ENCODE data around the gene DET1. TPM values are rescaled to one million over a fixed set of nuclear protein-coding genes. Genes with fewer than 3 reads are reported as not detected.
"Not testable (repeated sequence)": the region's sequence is repeated elsewhere in the genome, so short reads cannot be mapped to it uniquely, and the experiment has no call there.

The DET1 gene
- total RNA-seq, 8 experiments from 2014 or later = 5.5 to 16.4 (median 10.6) TPM

DNA sequence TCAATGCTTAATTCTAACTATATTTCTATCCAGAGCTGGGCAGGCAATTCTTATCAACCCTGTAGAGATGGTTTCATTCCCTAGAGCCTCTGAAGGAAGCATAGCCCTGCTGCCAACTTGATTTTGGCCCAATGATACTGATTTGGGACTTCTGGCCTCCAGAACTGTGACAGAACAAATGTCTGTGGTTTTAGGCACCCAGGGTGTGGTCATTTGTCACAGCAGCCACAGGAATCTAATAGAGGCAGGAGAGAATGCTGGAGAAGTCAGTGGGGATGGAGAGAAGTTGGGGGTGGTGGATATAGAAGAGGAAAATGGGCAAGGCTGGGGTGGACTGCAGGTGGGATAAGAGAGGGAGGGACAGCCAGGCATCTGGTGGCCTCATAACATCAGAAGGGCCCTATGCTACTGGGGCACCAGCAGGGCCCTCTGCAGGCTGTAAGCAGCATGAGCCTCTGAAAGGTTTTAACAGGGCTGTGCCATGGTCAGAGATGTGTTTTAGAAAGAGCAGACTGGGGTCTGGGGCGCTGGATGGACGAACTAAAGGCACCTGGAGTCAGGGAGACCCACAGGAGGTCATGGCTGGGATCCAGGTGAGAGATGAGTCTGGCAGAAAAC lies 59.2 kb downstream of the DET1 start:
- Histone ChIP-seq H3K27ac (no peak overlapping the region), H3K4me1 (replicated peaks in 1 of 2) (peaks cover 16 to 34% of the 10 kb centered on the region in 2 donors), H3K4me3 (no peak overlapping the region)
- in situ Hi-C loops (cut with MboI; ENCODE audit: low pct_unique_long_range_greater_than_20kb in 2 of 9, low sequenced_read_pairs in 9 of 9, unreplicated experiment in 9 of 9) = loop anchor here in 5 of 9 experiments (10.0 to 25.0 kb wide), 3 partner anchors 125 to 525 kb away; partner anchors contain the start of gene AEN (in 3 of the 5)
- WGBS, 10 experiments = 63 to 92% (median 81%) methylated on average over 2 of the region's 2 CpGs; no CpG with 5 or more reads in 6 of the 10 experiments
- ATAC-seq (replicated peaks in 6 of 8) = peak in 2 of 8 experiments; percentile 26 to 67

DNA sequence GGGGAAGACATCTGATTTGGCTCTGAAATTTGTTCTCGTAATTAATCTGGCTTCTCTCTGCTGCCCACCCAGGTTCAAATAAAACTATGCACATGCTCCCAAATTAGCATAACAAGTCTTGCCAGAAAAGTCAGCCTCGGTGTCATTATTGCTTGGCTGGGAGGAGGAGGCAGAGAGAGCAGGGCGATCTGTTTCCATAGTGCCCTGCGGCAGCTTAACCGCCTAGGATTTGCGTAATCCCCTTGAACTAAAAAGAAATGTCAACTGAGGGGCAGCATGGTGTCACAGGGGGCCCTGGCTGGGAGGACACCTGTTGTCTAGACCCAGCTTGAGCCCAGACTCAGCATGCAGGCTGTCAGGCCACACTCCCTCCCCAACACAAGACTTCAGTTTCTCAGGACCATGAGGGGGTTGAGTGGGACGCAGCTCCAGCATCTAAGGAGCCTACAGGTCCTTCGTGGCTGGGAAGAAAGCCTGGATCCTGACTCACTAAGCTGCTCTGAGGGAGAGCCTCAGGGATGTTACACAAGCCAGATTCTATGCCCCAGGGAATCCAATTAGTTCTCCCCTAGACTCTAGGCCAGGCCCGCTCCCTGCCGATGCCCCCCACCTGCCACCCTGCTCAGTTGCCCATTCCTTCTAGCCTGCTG lies 61.7 kb downstream of the DET1 start:
- peaks cover 16 to 36% of the 10 kb centered on the region in 2 donors for H3K4me1 ChIP-seq (replicated peaks in 1 of 2)
- 0 to 88% (median 17%) methylated on average over 2 to 6 of the region's 10 CpGs; no CpG with 5 or more reads in 3 of the 10 experiments for WGBS, 10 experiments
- in situ Hi-C loops (cut with MboI; ENCODE audit: low pct_unique_long_range_greater_than_20kb in 2 of 9, low sequenced_read_pairs in 9 of 9, unreplicated experiment in 9 of 9) = loop anchor here in 5 of 9 experiments (10.0 to 25.0 kb wide), 3 partner anchors 127 to 527 kb away; partner anchors contain the start of gene AEN (in 3 of the 5)
- H3K4me3 ChIP-seq = no peak overlapping the region
- peak overlapping the region in 1 of 2 donors; percentile 73 for H3K27ac ChIP-seq
- peak; percentile 51 to 95 (median 88) for ATAC-seq (replicated peaks in 6 of 8)

DNA sequence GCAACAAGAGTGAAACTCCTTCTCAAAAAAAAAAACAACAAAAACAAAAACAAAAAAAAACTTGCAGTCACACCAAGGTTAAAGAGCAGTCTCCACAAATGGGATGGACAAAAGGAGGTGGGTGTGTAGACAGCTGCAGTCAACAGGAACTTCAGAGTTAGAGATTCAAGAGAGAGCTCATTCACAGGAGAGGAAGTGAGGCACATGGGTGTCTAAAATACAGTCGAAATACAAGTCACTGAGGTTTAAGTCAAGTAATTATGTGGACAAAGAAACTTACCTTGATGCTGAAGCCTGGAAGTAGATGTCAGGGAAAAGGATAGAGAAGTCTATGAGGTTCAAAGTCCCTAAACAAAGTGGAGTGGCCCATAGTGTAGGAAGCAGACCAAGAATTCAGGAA lies 64.2 kb downstream of the DET1 start:
- in situ Hi-C loops (cut with MboI; ENCODE audit: low pct_unique_long_range_greater_than_20kb in 2 of 9, low sequenced_read_pairs in 9 of 9, unreplicated experiment in 9 of 9) = loop anchor here in 5 of 9 experiments (10.0 to 25.0 kb wide), 3 partner anchors 130 to 530 kb away; partner anchors contain the start of gene AEN (in 3 of the 5)
- Histone ChIP-seq H3K4me3 (no peak overlapping the region), H3K4me1 (replicated peaks in 1 of 2) (peaks cover 11 to 23% of the 10 kb centered on the region in 2 donors), H3K27ac (no peak overlapping the region)
- WGBS, 10 experiments = 40 to 86% (median 63%) methylated on average over 1 of the region's 1 CpG; no CpG with 5 or more reads in 3 of the 10 experiments
- ATAC-seq (replicated peaks in 6 of 8) = no peak

DNA sequence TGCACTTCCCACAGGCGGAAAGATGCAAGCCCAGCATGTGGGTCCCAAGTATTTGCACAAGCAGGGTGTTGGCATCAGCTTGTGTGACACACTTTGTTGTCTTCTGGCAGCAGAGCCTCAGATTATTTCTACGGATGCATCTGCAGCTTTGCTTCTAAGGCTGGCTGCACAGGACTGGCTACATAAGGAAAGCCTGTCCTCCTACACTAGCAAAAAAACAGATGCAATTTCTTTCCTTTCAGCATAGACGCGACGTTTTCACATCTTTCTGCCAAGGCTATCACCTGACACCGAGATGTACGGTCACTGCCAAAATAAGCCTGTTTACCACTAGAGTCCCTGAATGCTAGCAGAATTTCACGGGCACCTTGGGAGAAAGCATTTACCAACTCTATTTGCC lies 65.5 kb downstream of the DET1 start:
- ATAC-seq (replicated peaks in 6 of 8) = no peak
- Histone ChIP-seq H3K4me3 (no peak overlapping the region), H3K4me1 (replicated peaks in 1 of 2) (peaks cover 11 to 28% of the 10 kb centered on the region in 2 donors), H3K27ac (no peak overlapping the region)
- in situ Hi-C loops (cut with MboI; ENCODE audit: low pct_unique_long_range_greater_than_20kb in 2 of 9, low sequenced_read_pairs in 9 of 9, unreplicated experiment in 9 of 9) = loop anchor here in 5 of 9 experiments (10.0 to 25.0 kb wide), 3 partner anchors 131 to 531 kb away; partner anchors contain the start of gene AEN (in 3 of the 5)
- 40 to 100% (median 95%) methylated on average over 1 to 7 of the region's 8 CpGs for WGBS, 10 experiments

DNA sequence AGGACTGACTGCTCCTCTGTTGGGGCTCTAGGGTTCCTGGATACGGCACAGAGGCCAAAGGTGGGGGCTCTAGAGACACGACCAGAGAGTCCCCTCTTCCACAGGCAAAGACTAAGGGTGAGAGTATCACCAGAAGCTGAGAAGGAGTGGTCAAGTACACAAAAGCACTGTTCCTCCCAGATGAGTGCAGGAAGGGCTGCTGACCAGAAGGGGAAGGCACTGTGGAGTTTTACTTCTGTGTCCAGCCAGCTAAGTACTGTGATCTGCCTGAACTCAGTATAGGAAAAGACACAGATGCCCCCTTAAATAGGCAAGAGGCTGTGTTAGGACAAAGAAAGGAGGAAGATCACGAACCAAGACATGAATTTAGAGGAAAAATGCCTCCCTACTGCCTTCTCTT lies 67.3 kb downstream of the DET1 start:
- in situ Hi-C loops (cut with MboI; ENCODE audit: low pct_unique_long_range_greater_than_20kb in 2 of 9, low sequenced_read_pairs in 9 of 9, unreplicated experiment in 9 of 9) = loop anchor here in 6 of 9 experiments (10.0 to 25.0 kb wide), 3 partner anchors 133 to 533 kb away; partner anchors contain the start of gene AEN (in 3 of the 6)
- Histone ChIP-seq H3K4me1 (replicated peaks in 1 of 2) (peaks cover 0 to 12% of the 10 kb centered on the region in 2 donors), H3K4me3 (no peak overlapping the region), H3K27ac (no peak overlapping the region)
- WGBS, 10 experiments = 39 to 88% (median 72%) methylated on average over 2 to 3 of the region's 3 CpGs; no CpG with 5 or more reads in 4 of the 10 experiments
- peak in 4 of 8 experiments; percentile 9 to 55 (median 21) for ATAC-seq (replicated peaks in 6 of 8)

DNA sequence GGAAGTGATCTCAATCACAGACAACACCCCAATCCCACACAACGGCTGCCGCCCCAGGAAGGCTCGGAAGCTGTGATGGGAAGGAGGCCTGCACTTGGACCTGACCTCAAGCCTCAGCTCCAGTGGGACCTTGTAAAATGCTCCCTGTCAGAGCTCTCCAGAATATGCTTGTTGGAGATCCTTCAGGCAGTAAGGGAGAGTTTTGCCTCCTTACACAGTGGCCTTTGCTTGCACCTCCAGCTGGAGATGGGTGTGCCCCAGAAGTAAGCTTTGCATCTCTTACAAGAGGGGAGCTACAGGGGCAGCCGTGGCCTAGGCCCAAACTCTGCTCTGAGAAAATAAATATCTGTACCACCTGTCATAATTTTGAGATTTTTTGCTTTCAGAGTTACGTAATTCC lies 68.6 kb downstream of the DET1 start:
- 79 to 100% (median 100%) methylated on average over 1 to 4 of the region's 5 CpGs; no CpG with 5 or more reads in 3 of the 10 experiments for WGBS, 10 experiments
- H3K27ac ChIP-seq = no peak overlapping the region

DNA sequence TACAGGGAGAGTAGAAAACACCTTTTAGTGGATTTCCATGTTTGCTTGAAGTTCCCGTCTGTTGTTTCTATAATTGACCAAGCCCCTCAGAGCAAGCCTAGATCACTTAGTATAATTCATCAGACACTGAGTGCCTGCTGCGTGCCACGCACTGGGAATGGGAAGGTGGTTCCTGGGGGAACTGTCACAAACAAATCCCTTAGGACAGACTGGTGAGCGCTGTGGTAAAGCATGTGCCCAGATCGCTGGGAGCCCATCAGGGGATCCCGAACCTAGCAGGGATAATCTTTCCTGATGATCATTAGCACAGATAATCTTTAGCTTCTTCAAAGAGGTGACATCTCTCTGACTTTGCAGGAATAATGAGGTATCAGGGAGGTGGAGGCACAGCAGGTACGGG lies 69.4 kb downstream of the DET1 start:
- 75 to 100% (median 100%) methylated on average over 1 to 5 of the region's 7 CpGs; no CpG with 5 or more reads in 2 of the 10 experiments for WGBS, 10 experiments
- H3K27ac ChIP-seq = no peak overlapping the region
- in situ Hi-C loops (cut with MboI; ENCODE audit: low pct_unique_long_range_greater_than_20kb in 2 of 9, low sequenced_read_pairs in 9 of 9, unreplicated experiment in 9 of 9) = loop anchor here in 6 of 9 experiments (10.0 to 25.0 kb wide), 3 partner anchors 135 to 535 kb away; partner anchors contain the start of gene AEN (in 3 of the 6)

More for the DNA sequence above, 68.6 kb downstream of the DET1 start:
- ATAC-seq (replicated peaks in 6 of 8) = peak in 3 of 8 experiments; percentile 51 to 74 (median 71)
- peaks cover 0 to 10% of the 10 kb centered on the region in 2 donors for H3K4me1 ChIP-seq (replicated peaks in 1 of 2)
- in situ Hi-C loops (cut with MboI; ENCODE audit: low pct_unique_long_range_greater_than_20kb in 2 of 9, low sequenced_read_pairs in 9 of 9, unreplicated experiment in 9 of 9) = loop anchor here in 6 of 9 experiments (10.0 to 25.0 kb wide), 3 partner anchors 134 to 534 kb away; partner anchors contain the start of gene AEN (in 3 of the 6)
- H3K4me3 ChIP-seq = no peak overlapping the region

DNA sequence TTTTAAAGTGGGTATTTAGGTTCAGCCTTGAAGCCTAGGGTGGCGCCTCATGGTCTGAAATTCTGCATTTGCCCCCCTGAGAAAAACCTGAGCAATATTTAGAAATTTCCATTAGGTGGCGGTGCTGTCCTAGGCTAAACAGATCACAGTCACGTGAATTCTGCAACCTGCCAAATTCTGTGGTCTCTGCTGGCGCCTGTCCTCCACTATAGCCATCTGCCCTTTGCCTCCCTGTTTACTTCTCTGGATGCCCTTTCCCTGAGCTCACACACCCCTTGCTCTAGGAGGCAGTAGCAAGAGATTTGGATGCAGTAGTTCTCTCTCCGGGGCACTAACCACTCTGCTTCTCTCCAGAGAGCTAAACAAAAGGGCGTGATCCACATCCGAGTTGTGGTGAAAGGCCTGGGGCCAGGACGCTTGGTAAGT lies 69.8 kb downstream of the DET1 start:
- in situ Hi-C loops (cut with MboI; ENCODE audit: low pct_unique_long_range_greater_than_20kb in 2 of 9, low sequenced_read_pairs in 9 of 9, unreplicated experiment in 9 of 9) = loop anchor here in 6 of 9 experiments (10.0 to 25.0 kb wide), 3 partner anchors 136 to 536 kb away; partner anchors contain the start of gene AEN (in 3 of the 6)
- ATAC-seq (replicated peaks in 6 of 8) = peak; percentile 66 to 86 (median 81)
- no peak overlapping the region for H3K27ac ChIP-seq
- 17 to 80% (median 49%) methylated on average over 1 to 6 of the region's 8 CpGs; no CpG with 5 or more reads in 1 of the 10 experiments for WGBS, 10 experiments
- H3K4me1 ChIP-seq (replicated peaks in 1 of 2) = peaks cover 0 to 5% of the 10 kb centered on the region in 2 donors
- H3K4me3 ChIP-seq = no peak overlapping the region

More for the DNA sequence above, 69.4 kb downstream of the DET1 start:
- no peak overlapping the region for H3K4me3 ChIP-seq
- ATAC-seq (replicated peaks in 6 of 8) = peak in 1 of 8 experiments; percentile 11
- peaks cover 0 to 5% of the 10 kb centered on the region in 2 donors for H3K4me1 ChIP-seq (replicated peaks in 1 of 2)

DNA sequence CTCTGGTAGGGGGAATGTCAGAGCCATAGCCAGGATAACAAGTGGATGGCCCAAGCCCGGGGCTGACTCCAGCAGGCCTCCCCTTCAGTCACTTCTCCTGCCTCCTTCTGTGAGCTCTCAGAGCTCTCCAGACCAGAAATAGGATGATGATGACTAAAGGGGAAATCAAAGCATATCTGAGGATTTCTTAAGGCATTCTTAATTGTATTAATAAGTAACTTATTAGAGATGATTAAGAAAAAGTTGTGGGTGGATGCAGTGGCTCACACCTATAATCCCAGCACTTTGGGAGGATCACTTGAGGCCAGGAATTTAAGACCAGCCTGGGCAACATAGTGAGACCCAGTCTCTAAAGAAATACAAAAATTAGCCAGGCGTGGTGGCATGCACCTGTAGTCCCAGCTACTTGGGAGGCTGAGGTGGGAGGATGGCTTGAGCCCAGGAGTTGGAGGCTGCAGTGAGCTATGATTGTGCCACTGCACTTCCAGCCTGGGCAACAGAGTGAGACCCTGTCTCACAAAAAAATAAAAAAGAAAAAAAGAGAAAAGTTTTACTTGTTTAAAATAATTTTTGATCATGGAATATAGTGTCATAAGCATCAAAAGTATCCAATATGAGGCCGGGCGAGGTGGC lies 72.7 kb downstream of the DET1 start:
- ATAC-seq (replicated peaks in 6 of 8); H3K27ac ChIP-seq; H3K4me1 ChIP-seq (replicated peaks in 1 of 2); H3K4me3 ChIP-seq: not testable (repeated sequence)
- 80 to 100% (median 100%) methylated on average over 1 to 4 of the region's 4 CpGs; no CpG with 5 or more reads in 1 of the 10 experiments for WGBS, 10 experiments
- in situ Hi-C loops (cut with MboI; ENCODE audit: low pct_unique_long_range_greater_than_20kb in 2 of 9, low sequenced_read_pairs in 9 of 9, unreplicated experiment in 9 of 9) = loop anchor here in 3 of 9 experiments (10.0 kb wide), 1 partner anchor 141 kb away; no protein-coding TSS in a partner anchor

DNA sequence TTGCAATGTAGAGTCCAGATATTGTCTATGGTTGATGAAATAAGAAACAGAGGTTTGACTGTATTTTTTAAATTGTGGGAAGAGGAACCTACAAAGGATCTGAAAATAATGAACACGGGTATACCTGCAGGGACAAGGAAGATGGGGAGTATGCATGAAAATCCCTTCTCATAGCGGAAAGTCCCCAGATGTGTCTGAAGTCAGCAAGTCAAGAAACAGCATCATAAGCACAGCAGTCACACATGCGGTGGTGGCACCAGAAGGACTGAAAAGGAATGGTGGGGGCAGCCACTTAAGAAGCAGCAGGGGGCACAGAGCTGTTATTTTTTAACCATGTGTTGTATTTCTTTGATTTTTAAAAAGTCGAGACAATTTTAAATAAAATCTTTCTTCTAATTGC lies 74.3 kb downstream of the DET1 start:
- WGBS, 10 experiments = 55 to 100% (median 100%) methylated on average over 1 to 4 of the region's 4 CpGs
- in situ Hi-C loops (cut with MboI; ENCODE audit: low pct_unique_long_range_greater_than_20kb in 2 of 9, low sequenced_read_pairs in 9 of 9, unreplicated experiment in 9 of 9) = loop anchor here in 3 of 9 experiments (10.0 kb wide), 1 partner anchor 143 kb away; no protein-coding TSS in a partner anchor
- H3K4me1 ChIP-seq (replicated peaks in 1 of 2) = peaks cover 9 to 16% of the 10 kb centered on the region in 2 donors
- H3K27ac ChIP-seq = no peak overlapping the region
- H3K4me3 ChIP-seq = no peak overlapping the region
- no peak for ATAC-seq (replicated peaks in 6 of 8)

DNA sequence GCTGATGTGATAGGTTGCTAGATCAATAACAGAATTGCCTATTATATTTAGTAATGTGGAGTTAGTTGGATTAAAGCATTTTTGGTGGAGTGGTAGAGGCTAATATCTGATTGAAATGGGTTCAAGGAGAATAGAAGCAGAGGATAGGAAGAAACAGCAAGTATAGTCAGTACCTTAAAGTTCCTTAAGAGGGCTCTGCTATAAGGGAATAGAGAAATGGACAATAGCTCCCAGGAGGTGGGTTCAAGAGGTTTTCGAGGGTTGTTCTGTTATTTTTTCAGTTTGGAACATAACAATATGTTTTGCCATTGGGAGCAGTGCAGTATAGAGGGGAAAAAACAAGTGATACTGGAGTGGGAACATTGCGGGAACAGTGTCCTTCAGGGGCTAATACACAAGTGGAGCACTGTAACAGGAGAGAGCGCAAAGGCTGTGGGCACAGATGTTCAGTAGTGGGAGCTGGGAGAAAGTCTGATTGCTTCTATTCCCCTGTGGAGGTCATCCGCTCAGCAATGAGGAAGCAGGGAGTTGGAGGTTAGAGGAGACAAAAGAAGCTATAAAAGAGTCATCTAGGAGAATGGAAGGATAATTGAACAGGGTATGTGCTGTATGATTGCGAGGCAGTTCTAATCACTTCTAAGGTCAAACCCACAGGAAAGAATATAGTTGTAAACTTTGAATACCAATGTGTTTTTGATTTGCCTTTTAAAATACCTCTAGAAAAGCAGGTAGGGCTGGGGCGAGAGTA lies 75.7 kb downstream of the DET1 start:
- no peak for ATAC-seq (replicated peaks in 6 of 8)
- no peak overlapping the region for H3K27ac ChIP-seq
- in situ Hi-C loops (cut with MboI; ENCODE audit: low pct_unique_long_range_greater_than_20kb in 2 of 9, low sequenced_read_pairs in 9 of 9, unreplicated experiment in 9 of 9) = loop anchor here in 3 of 9 experiments (10.0 kb wide), 1 partner anchor 144 kb away; no protein-coding TSS in a partner anchor
- 43 to 100% (median 75%) methylated on average over 2 to 6 of the region's 6 CpGs; no CpG with 5 or more reads in 1 of the 10 experiments for WGBS, 10 experiments
- H3K4me3 ChIP-seq = no peak overlapping the region
- peaks cover 7 to 22% of the 10 kb centered on the region in 2 donors for H3K4me1 ChIP-seq (replicated peaks in 1 of 2)
